Thyroid gland (tissue), 4 donors: Measurements from ENCODE around the gene MARCHF9. TPM values are rescaled to one million over a fixed set of nuclear protein-coding genes. Genes with fewer than 3 reads are reported as not detected.

ENCODE experiments used
- DNase-seq, 2 donors: peaks; one replicate each; pipeline ENCODE4 v3.0.0-alpha.2; 2019
- H3K27ac ChIP-seq, 3 donors: fragments of 200-600 bp; sonication (generic); 1 replicate in 2 of 3; 2 replicates in 1 of 3; pipeline ENCODE4 v1.5.1; 2016 to 2019; ENCODE audit warnings: mild to moderate bottlenecking in 1 of 3, moderate library complexity in 1 of 3
- H3K27me3 ChIP-seq: fragments of 200-600 bp; sonication (generic); one replicate; pipeline ENCODE4 v1.5.1; 2019
- H3K36me3 ChIP-seq, 2 donors: fragments of 200-600 bp; sonication (generic); one replicate each; pipeline ENCODE4 v1.5.1; 2016 to 2019
- H3K4me1 ChIP-seq, 2 donors: fragments of 200-600 bp; sonication (generic); one replicate each; pipeline ENCODE4 v1.5.1; 2017 to 2019
- H3K4me3 ChIP-seq, 3 donors: fragments of 200-600 bp; sonication (generic); replicated peaks in 1 of 3; 1 replicate in 2 of 3; 2 replicates in 1 of 3; pipeline ENCODE4 v1.5.1; 2016; ENCODE audit warnings: mild to moderate bottlenecking in 1 of 3
- H3K9me3 ChIP-seq: fragments of 200-600 bp; sonication (generic); one replicate; pipeline ENCODE4 v1.5.1; 2017
- CTCF ChIP-seq, 6 experiments: fragments of 200-600 bp in 3 of 6; fragments of 450-650 bp in 3 of 6; sonication (generic) in 3 of 6; IDR thresholded peaks; one replicate each; pipeline ENCODE4 v1.5.1; 2016 to 2019; ENCODE audit warnings: antibody characterized with exemption in 6 of 6, mild to moderate bottlenecking in 2 of 6, inconsistent platforms in 1 of 6, moderate library complexity in 1 of 6
- POLR2A ChIP-seq, 2 donors: fragments of 450-650 bp; IDR thresholded peaks; one replicate each; pipeline ENCODE4 v1.6.1; 2017; ENCODE audit warnings: antibody characterized with exemption in 2 of 2, mild to moderate bottlenecking in 2 of 2, moderate library complexity in 1 of 2
- WGBS, 2 donors: methylation state at CpG; one replicate each; pipeline ENCODE4 v1.1.5; 2017; 5-methylcytosine and 5-hydroxymethylcytosine counted together
- intact Hi-C: fragments of 100-400 bp; cut with DNase I; formaldehyde crosslinking; loops from one replicate; pipeline ENCODE4 v1.15.1; 2023
- total RNA-seq, 4 donors: library from RNA; depleted of rRNA; stranded (reverse); fragments of >200 nt; gene quantifications; one replicate each; pipeline ENCODE4 v1.2.3, GENCODE V29; 2016

Gene MARCHF9
- total RNA-seq, 4 donors from 2014 or later = 17.5 to 25.1 (median 21.4) TPM

GRCh38 chr12:57763881-57764661, 9.2 kb downstream of the MARCHF9 start:
- Histone ChIP-seq H3K27ac (no peak overlapping the region), H3K4me1 (peaks cover 28 to 42% of the 10 kb centered on the region in 2 donors), H3K27me3 (no peaks in the 10 kb centered on the region), H3K36me3 (peaks cover 0 to 1% of the 10 kb centered on the region in 2 donors), H3K9me3 (no peaks in the 10 kb centered on the region), H3K4me3 (no peak overlapping the region)
- 76 to 81% methylated on average over 6 of the region's 6 CpGs for WGBS, 2 donors
- TF ChIP-seq CTCF (IDR thresholded peaks at IDR 0.05) (no peak), POLR2A (IDR thresholded peaks at IDR 0.05) (no peak)
- DNase-seq = no peak
- intact Hi-C loops = no loop called here

GRCh38 chr12:57764662-57765002, 9.7 kb downstream of the MARCHF9 start:
- Histone ChIP-seq H3K27me3 (no peaks in the 10 kb centered on the region), H3K27ac (peak overlapping the region in 1 of 3 donors; percentile 27), H3K4me1 (peaks cover 28 to 42% of the 10 kb centered on the region in 2 donors), H3K9me3 (no peaks in the 10 kb centered on the region), H3K4me3 (peak overlapping the region in 2 of 3 donors; percentile 23 to 37), H3K36me3 (no peaks in the 10 kb centered on the region)
- intact Hi-C loops = no loop called here
- 14 to 45% methylated on average over 6 to 17 of the region's 17 CpGs for WGBS, 2 donors
- TF ChIP-seq POLR2A (IDR thresholded peaks at IDR 0.05) (no peak), CTCF (IDR thresholded peaks at IDR 0.05) (no peak)
- peak; percentile 77 to 79 for DNase-seq

GRCh38 chr12:57765003-57765697, 10.2 kb downstream of the MARCHF9 start:
- H3K9me3 ChIP-seq = no peaks in the 10 kb centered on the region
- DNase-seq = peak; percentile 53 to 60
- TF ChIP-seq POLR2A (IDR thresholded peaks at IDR 0.05) (no peak), CTCF (IDR thresholded peaks at IDR 0.05) (peak in 2 of 6 experiments; percentile 24 to 26)
- H3K27me3 ChIP-seq = no peaks in the 10 kb centered on the region
- H3K36me3 ChIP-seq = no peaks in the 10 kb centered on the region
- intact Hi-C loops = no loop called here
- peak overlapping the region in 2 of 3 donors; percentile 23 to 37 for H3K4me3 ChIP-seq
- H3K4me1 ChIP-seq = peaks cover 28 to 42% of the 10 kb centered on the region in 2 donors
- peak overlapping the region in 1 of 3 donors; percentile 27 for H3K27ac ChIP-seq
- 2 to 4% methylated on average over 26 to 39 of the region's 60 CpGs for WGBS, 2 donors

- Histone ChIP-seq H3K36me3 (no peaks in the 10 kb centered on the region), H3K4me3 (peak overlapping the region; percentile 10 to 37 (median 18)), H3K27me3 (no peaks in the 10 kb centered on the region), H3K4me1 (peaks cover 29 to 45% of the 10 kb centered on the region in 2 donors), H3K27ac (peak overlapping the region in 2 of 3 donors; percentile 27 to 49), H3K9me3 (no peaks in the 10 kb centered on the region)
- no peak for TF ChIP-seq POLR2A (IDR thresholded peaks at IDR 0.05)
- TF ChIP-seq CTCF (IDR thresholded peaks at IDR 0.05) = no peak
- peak; percentile 52 to 53 for DNase-seq
- intact Hi-C loops = no loop called here
- WGBS, 2 donors = 2 to 7% methylated on average over 14 to 22 of the region's 40 CpGs
Observed at GRCh38 chr12:57765698-57766463, 11.0 kb downstream of the MARCHF9 start.
